GM18508 (cell line): Measurements from ENCODE around the gene YWHAE.

Source experiments
- ATAC-seq: cut with Tn5 transposase; IDR thresholded peaks from one replicate; pipeline ENCODE4 v1.9.1; 2021; ENCODE audit warnings: moderate number of reproducible peaks; ENCODE audit not compliant: insufficient read depth, unreplicated experiment

YWHAE gene

DNA sequence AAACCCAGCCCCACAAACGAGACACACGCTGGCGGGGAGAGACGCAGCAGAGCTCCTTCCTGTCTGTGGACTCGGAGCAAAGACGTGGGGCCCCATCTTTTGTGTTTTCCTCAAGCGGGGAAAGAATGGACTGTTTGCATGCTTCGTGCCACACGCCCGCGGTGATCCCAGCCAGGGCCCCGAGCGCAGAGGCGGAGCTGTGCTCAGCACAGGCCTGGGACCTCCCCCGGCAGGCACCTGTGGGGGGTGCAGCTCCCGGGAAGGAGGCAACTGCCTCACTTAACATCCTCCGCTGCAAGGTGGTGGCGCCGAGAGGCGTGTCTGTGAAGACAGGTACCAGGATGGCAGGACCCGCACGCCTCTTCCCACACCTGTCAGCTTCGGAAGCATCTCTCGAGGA is 101.4 kb downstream of the YWHAE start:
- ATAC-seq: no peak
